Stimulated activated effector memory CD8-positive, alpha-beta T cell treated with anti-CD3 and anti-CD28 coated beads, Interleukin-12 subunit alpha, Interleukin-12 subunit beta, amount 100 ng/mL, for 72 hours (primary cell): ENCODE results near the gene NINJ1.

ENCODE experiments used
- ATAC-seq: fragments of 150-1000 bp; cut with Tn5 transposase; 2 replicates; pipeline ENCODE4 v1.10.0; 2021
- DNase-seq, 2 donors: peaks; one replicate each; pipeline ENCODE4 v3.0.0; 2021 to 2022; ENCODE audit warnings: low spot score in 2 of 2
- H3K27ac Mint-ChIP-seq: one replicate; pipeline ENCODE4 v1.8.0; 2022; ENCODE audit warnings: mild to moderate bottlenecking, mixed read lengths
- H3K36me3 Mint-ChIP-seq: one replicate; pipeline ENCODE4 v1.8.0; 2022; ENCODE audit warnings: mild to moderate bottlenecking, mixed read lengths
- H3K4me1 Mint-ChIP-seq: one replicate; pipeline ENCODE4 v1.8.0; 2022; ENCODE audit warnings: mixed read lengths
- H3K4me3 Mint-ChIP-seq: one replicate; pipeline ENCODE4 v1.8.0; 2022; ENCODE audit warnings: mild to moderate bottlenecking, mixed read lengths
- H3K9me3 Mint-ChIP-seq: one replicate; pipeline ENCODE4 v1.8.0; 2022; ENCODE audit warnings: mixed read lengths

NINJ1 gene

DNA sequence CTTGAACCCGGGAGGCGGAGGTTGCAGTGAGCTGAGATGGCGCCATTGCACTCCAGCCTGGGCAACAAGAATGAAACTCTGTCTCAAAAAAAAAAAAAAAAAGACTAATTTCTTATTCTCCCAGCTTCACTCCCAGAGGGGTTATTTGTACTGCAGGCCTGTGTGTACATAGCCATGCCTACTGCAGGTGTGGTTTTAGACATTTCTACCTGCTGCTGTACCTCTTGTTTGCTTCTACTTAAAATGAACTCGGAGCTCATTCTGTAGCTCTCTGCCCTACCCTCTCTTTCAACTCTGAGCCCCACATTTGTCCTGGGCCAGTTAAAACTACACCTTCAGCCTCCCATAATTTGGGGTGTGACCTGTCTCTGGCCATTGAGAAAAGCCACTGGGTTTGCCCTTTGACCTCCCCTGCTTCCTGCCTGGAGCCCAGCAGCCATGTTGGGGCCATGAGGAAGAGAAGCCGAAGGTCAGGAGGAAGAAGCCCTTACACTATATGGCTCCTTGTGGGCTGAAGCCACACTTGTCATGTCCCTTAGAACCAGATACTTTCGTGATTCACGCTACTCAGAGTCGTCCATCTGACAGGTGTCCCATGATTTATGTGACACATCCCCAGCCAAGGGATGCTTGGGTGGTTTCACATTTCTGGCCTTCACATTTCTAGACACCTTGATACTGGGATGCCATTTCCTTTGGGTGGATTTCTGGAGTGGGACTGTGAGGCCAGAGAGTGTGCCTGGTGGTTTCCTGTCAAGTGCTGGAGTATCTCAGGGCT lies 47.4 kb downstream of the NINJ1 start:
- H3K9me3 Mint-ChIP-seq = peaks cover 4% of the 10 kb centered on the region
- DNase-seq (no peak), ATAC-seq (no peak)
- no peak overlapping the region for H3K27ac Mint-ChIP-seq
- peaks cover 50% of the 10 kb centered on the region for H3K4me1 Mint-ChIP-seq
- H3K36me3 Mint-ChIP-seq = peaks cover 14% of the 10 kb centered on the region
- H3K4me3 Mint-ChIP-seq = no peak overlapping the region

DNA sequence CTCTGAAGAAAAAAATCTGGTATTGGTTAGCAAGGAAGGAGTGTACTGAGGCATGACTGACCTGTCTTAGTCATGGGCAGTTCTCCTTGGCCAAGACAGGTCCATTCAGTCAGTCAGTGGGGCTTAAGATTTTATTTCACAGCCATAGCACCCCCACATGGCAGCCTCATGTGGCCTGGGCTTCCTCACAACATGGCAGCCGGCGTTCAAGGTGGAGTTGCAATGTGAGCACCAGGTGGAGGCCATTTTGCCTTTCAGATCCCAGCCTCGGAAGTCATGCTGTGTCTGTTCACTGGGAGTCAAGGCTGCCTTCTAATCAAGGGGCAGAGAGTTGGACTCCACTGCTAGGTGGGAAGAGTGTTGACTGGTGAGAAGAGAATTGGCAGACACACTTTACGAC lies 48.4 kb downstream of the NINJ1 start:
- Mint-ChIP-seq H3K4me3 (no peak overlapping the region), H3K9me3 (no peaks in the 10 kb centered on the region), H3K27ac (no peak overlapping the region), H3K4me1 (peaks cover 41% of the 10 kb centered on the region), H3K36me3 (peaks cover 14% of the 10 kb centered on the region)
- DNase-seq = no peak
- ATAC-seq = no peak

- Mint-ChIP-seq H3K4me1 (peaks cover 31% of the 10 kb centered on the region), H3K27ac (no peak overlapping the region), H3K4me3 (no peak overlapping the region), H3K36me3 (peaks cover 20% of the 10 kb centered on the region), H3K9me3 (no peaks in the 10 kb centered on the region)
- no peak for DNase-seq
- ATAC-seq = no peak
Measured at GRCh38 chr9:93084471-93084881, 49.6 kb downstream of the NINJ1 start.

GRCh38 chr9:93083592-93084470 lies 50.2 kb downstream of the NINJ1 start:
- Mint-ChIP-seq H3K9me3 (no peaks in the 10 kb centered on the region), H3K27ac (peak overlapping the region; percentile 89), H3K4me1 (peaks cover 26% of the 10 kb centered on the region), H3K36me3 (peaks cover 20% of the 10 kb centered on the region), H3K4me3 (peak overlapping the region; percentile 44)
- ATAC-seq = peak; percentile 81
- DNase-seq = no peak

DNA sequence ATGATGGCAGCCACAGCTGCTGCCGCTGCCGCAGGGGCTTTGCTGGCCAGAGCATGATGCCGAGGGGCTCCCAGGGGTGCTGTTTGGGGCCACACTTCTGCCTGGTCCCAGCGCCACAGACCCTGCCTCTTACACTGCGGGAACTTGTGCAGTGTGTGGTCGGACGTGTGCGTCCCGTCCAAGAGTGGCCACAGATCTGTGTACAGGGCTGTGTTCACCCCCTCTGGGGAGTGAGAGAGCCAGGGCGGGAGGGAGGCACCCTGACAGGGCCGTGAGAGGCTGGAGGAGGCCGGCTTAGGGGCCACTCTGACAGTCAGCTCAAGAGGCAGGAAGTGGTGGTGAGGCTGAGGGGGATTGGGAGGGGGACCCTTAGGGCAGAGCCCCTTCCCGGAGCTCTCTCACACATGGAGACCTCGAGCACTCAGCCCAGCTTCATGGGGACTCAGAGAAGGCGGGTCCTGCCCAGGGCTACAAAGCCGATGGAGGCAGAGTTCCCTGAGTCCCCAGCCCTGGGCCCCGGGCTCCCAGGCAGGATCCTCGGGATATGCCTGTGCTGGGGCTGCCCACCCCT lies 51.1 kb downstream of the NINJ1 start:
- peak; percentile 59 for ATAC-seq
- Mint-ChIP-seq H3K4me1 (peaks cover 18% of the 10 kb centered on the region), H3K27ac (peak overlapping the region; percentile 89), H3K9me3 (no peaks in the 10 kb centered on the region), H3K4me3 (peak overlapping the region; percentile 44), H3K36me3 (peaks cover 20% of the 10 kb centered on the region)
- no peak for DNase-seq

GRCh38 chr9:93081931-93082330 lies 52.1 kb downstream of the NINJ1 start:
- Mint-ChIP-seq H3K4me1 (peaks cover 15% of the 10 kb centered on the region), H3K9me3 (no peaks in the 10 kb centered on the region), H3K27ac (no peak overlapping the region), H3K4me3 (no peak overlapping the region), H3K36me3 (peaks cover 20% of the 10 kb centered on the region)
- ATAC-seq (no peak), DNase-seq (no peak)

- Mint-ChIP-seq H3K36me3 (peaks cover 15% of the 10 kb centered on the region), H3K4me3 (no peak overlapping the region), H3K4me1 (peaks cover 10% of the 10 kb centered on the region), H3K27ac (no peak overlapping the region), H3K9me3 (no peaks in the 10 kb centered on the region)
- DNase-seq (no peak), ATAC-seq (no peak)
Measured at GRCh38 chr9:93081081-93081529, 52.9 kb downstream of the NINJ1 start.

- peaks cover 10% of the 10 kb centered on the region for H3K4me1 Mint-ChIP-seq
- peaks cover 9% of the 10 kb centered on the region for H3K36me3 Mint-ChIP-seq
- no peak for ATAC-seq
- H3K27ac Mint-ChIP-seq = no peak overlapping the region
- H3K9me3 Mint-ChIP-seq = no peaks in the 10 kb centered on the region
- no peak overlapping the region for H3K4me3 Mint-ChIP-seq
- no peak for DNase-seq
Measured at GRCh38 chr9:93080406-93080805, 53.6 kb downstream of the NINJ1 start.

GRCh38 chr9:93079371-93079770 lies 54.7 kb downstream of the NINJ1 start:
- no peaks in the 10 kb centered on the region for H3K9me3 Mint-ChIP-seq
- peaks cover 6% of the 10 kb centered on the region for H3K36me3 Mint-ChIP-seq
- no peak for DNase-seq
- ATAC-seq = no peak
- no peak overlapping the region for H3K4me3 Mint-ChIP-seq
- peaks cover 10% of the 10 kb centered on the region for H3K4me1 Mint-ChIP-seq
- no peak overlapping the region for H3K27ac Mint-ChIP-seq

GRCh38 chr9:93077811-93078210 lies 56.2 kb downstream of the NINJ1 start:
- no peak overlapping the region for H3K27ac Mint-ChIP-seq
- no peaks in the 10 kb centered on the region for H3K9me3 Mint-ChIP-seq
- no peak for ATAC-seq
- no peak overlapping the region for H3K4me3 Mint-ChIP-seq
- DNase-seq = no peak
- no peaks in the 10 kb centered on the region for H3K4me1 Mint-ChIP-seq
- H3K36me3 Mint-ChIP-seq = peaks cover 6% of the 10 kb centered on the region

- ATAC-seq (no peak), DNase-seq (no peak)
- no peaks in the 10 kb centered on the region for H3K9me3 Mint-ChIP-seq
- no peak overlapping the region for H3K4me3 Mint-ChIP-seq
- H3K27ac Mint-ChIP-seq = peak overlapping the region; percentile 74
- H3K4me1 Mint-ChIP-seq = no peaks in the 10 kb centered on the region
- H3K36me3 Mint-ChIP-seq = peaks cover 6% of the 10 kb centered on the region
Measured at GRCh38 chr9:93077367-93077766, 56.7 kb downstream of the NINJ1 start.

DNA sequence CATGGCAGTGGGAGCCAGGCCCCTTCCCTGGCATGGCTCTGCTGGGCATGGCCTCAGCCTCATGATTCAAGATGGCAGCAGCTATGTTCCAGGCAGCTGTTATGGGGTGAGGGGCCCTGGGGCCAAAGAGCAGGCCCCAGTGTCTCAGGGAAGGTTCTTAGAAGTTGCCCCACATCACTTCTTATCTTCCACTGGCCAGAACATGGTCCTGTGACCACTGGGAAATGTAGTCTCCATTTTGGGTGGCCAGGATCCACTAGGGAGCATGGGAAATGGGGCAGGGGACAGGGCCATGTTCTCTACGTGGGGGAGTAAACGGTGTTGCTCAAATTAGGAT lies 57.3 kb downstream of the NINJ1 start:
- DNase-seq (no peak), ATAC-seq (no peak)
- H3K4me3 Mint-ChIP-seq = no peak overlapping the region
- no peaks in the 10 kb centered on the region for H3K4me1 Mint-ChIP-seq
- peak overlapping the region; percentile 74 for H3K27ac Mint-ChIP-seq
- H3K36me3 Mint-ChIP-seq = peaks cover 6% of the 10 kb centered on the region
- H3K9me3 Mint-ChIP-seq = no peaks in the 10 kb centered on the region

DNA sequence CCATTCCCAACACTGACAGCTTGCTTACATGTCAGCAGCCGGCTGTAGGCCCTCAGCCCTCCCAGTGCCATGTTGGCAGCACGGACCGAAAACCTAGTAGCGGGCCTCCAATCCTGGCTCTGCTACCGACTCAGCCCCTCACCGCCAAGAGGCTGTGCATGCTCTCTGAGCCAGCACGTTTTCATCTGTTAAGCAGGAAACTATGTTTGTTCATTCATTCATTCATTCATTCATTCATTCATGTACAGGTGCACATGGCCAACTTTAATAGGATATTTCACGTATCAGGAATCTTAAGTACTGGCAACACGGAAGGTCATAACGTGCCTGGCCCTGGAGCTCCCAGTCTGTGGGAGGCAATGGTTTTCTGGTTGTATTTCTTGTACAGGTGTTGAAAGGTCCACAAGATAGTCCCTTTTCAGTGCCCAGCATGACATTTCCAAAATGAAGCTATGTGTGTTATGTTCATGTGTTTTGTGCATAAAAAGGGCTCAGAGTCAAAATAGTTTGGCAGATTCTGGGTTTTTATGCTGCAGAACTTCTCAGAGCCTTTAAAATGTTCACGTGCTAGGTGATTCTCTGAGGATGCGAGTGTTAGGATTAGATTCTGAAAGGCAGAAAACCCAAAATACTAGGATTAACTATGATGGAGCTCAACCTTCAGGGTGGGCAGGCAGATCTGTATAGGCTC lies 57.8 kb downstream of the NINJ1 start:
- DNase-seq (no peak), ATAC-seq (no peak)
- Mint-ChIP-seq H3K4me1 (peaks cover 2% of the 10 kb centered on the region), H3K4me3 (no peak overlapping the region), H3K27ac (peak overlapping the region; percentile 74), H3K9me3 (no peaks in the 10 kb centered on the region), H3K36me3 (peaks cover 6% of the 10 kb centered on the region)

- no peak for ATAC-seq
- Mint-ChIP-seq H3K9me3 (no peaks in the 10 kb centered on the region), H3K4me1 (peaks cover 10% of the 10 kb centered on the region), H3K4me3 (no peak overlapping the region), H3K36me3 (no peaks in the 10 kb centered on the region), H3K27ac (no peak overlapping the region)
- no peak for DNase-seq
Measured at GRCh38 chr9:93072383-93072795, 61.7 kb downstream of the NINJ1 start.
